H1 (cell line): ENCODE measurements around the gene NR2F6. TPM values are rescaled to one million over a fixed set of nuclear protein-coding genes. Genes with fewer than 3 reads are reported as not detected.

Experiments used
- CTCF ChIA-PET: fragments of 300-600 bp; sonication (Branson Sonifier 250); formaldehyde crosslinking; loops from one replicate; lab custom pipeline; 2021; ENCODE audit not compliant: partially characterized antibody; lab: Charles Lee
- POLR2A ChIA-PET: fragments of 300-600 bp; sonication (Branson Sonifier 250); formaldehyde crosslinking; loops from one replicate; lab custom pipeline; 2021; ENCODE audit warnings: inconsistent platforms; ENCODE audit not compliant: partially characterized antibody; lab: Charles Lee
- DNase-seq, 2 experiments: peaks; one replicate each; pipeline versions ENCODE4 v3.0.0 to v3.0.0-alpha.2; 2010 to 2022; ENCODE audit warnings: low spot score in 2 of 2, low read depth in 1 of 2, mixed read lengths in 1 of 2
- FAIRE-seq: peaks from 2 replicates; lab custom pipeline; 2011; peaks lifted over from hg19 to GRCh38; lab: Jason Lieb, UNC
- H2AFZ ChIP-seq: 2 replicates; pipeline ENCODE4 v1.8.1; 2012; ENCODE audit warnings: low read length, inconsistent platforms
- H2AK5ac ChIP-seq: 2 replicates; pipeline ENCODE4 v1.6.1; 2013; ENCODE audit warnings: low read depth, low read length
- H2BK120ac ChIP-seq: replicated peaks from 2 replicates; pipeline ENCODE3; 2013; ENCODE audit warnings: low read depth, low read length, inconsistent platforms
- H2BK12ac ChIP-seq: 2 replicates; pipeline ENCODE4 v1.6.1; 2013; ENCODE audit warnings: low read depth, low read length
- H2BK15ac ChIP-seq: 2 replicates; pipeline ENCODE4 v1.6.1; 2013; ENCODE audit warnings: low read length
- H2BK20ac ChIP-seq: 2 replicates; pipeline ENCODE4 v1.6.1; 2013; ENCODE audit warnings: low read length
- H2BK5ac ChIP-seq: 2 replicates; pipeline ENCODE4 v1.6.1; 2013; ENCODE audit warnings: low read depth, low read length
- H3K14ac ChIP-seq: 2 replicates; pipeline ENCODE4 v1.6.1; 2013; ENCODE audit warnings: inconsistent platforms; ENCODE audit not compliant: insufficient read length
- H3K18ac ChIP-seq: 2 replicates; pipeline ENCODE4 v1.6.1; 2013; ENCODE audit warnings: low read length; ENCODE audit errors: extremely low read depth
- H3K23ac ChIP-seq: 2 replicates; pipeline ENCODE4 v1.6.1; 2013; ENCODE audit warnings: inconsistent platforms; ENCODE audit not compliant: insufficient read length
- H3K23me2 ChIP-seq: 2 replicates; pipeline ENCODE4 v1.6.1; 2013; ENCODE audit warnings: low read depth, low read length
- H3K27ac ChIP-seq: 2 replicates; pipeline ENCODE4 v1.6.1; 2011; ENCODE audit warnings: low read depth, low read length, inconsistent platforms
- H3K27me3 ChIP-seq, 4 experiments: replicated peaks in 1 of 4; 1 replicate in 1 of 4; 2 replicates in 3 of 4; pipeline versions ENCODE4 v1.6.1 to v1.8.1; 2011 to 2013; ENCODE audit warnings: low read length in 3 of 4, mild to moderate bottlenecking in 3 of 4, inconsistent platforms in 2 of 4, mixed read lengths in 2 of 4, moderate library complexity in 1 of 4; ENCODE audit not compliant: control insufficient read depth in 3 of 4, insufficient read depth in 3 of 4; ENCODE audit errors: extremely low read depth in 1 of 4
- H3K36me3 ChIP-seq, 4 experiments: 2 replicates each; pipeline versions ENCODE4 v1.6.1 to v1.8.1; 2011 to 2013; ENCODE audit warnings: mild to moderate bottlenecking in 4 of 4, low read length in 3 of 4, moderate library complexity in 2 of 4, control low read depth in 1 of 4, inconsistent platforms in 1 of 4; ENCODE audit not compliant: insufficient read depth in 4 of 4, control insufficient read depth in 2 of 4
- H3K4ac ChIP-seq: replicated peaks from 2 replicates; pipeline ENCODE3; 2013; ENCODE audit warnings: low read length, low read depth, mixed read lengths, inconsistent platforms; ENCODE audit not compliant: insufficient read length
- H3K4me1 ChIP-seq, 4 experiments: replicated peaks in 1 of 4; 1 replicate in 1 of 4; 2 replicates in 3 of 4; pipeline versions ENCODE4 v1.6.1 to v1.8.1; 2011 to 2013; ENCODE audit warnings: low read length in 3 of 4, inconsistent platforms in 2 of 4, mixed read lengths in 1 of 4; ENCODE audit not compliant: insufficient read depth in 4 of 4, control insufficient read depth in 3 of 4
- H3K4me2 ChIP-seq, 2 experiments: 2 replicates each; pipeline versions ENCODE4 v1.6.1 to v1.8.1; 2011 to 2013; ENCODE audit warnings: low read depth in 2 of 2, low read length in 2 of 2, control low read depth in 1 of 2, inconsistent platforms in 1 of 2, mild to moderate bottlenecking in 1 of 2; ENCODE audit not compliant: insufficient read depth in 1 of 2
- H3K4me3 ChIP-seq, 4 experiments: fragments of 200-600, 300-600 bp in 1 of 4; sonication (generic), shearing (Covaris generic), sonication (Bioruptor Twin) in 1 of 4; 2 replicates each; pipeline versions ENCODE4 v1.5.1 to v1.8.1; 2011 to 2016; ENCODE audit warnings: low read length in 4 of 4, low read depth in 3 of 4, control low read depth in 2 of 4, inconsistent platforms in 2 of 4, mild to moderate bottlenecking in 2 of 4, mixed read lengths in 1 of 4, moderate library complexity in 1 of 4; ENCODE audit not compliant: insufficient read depth in 2 of 4; ENCODE audit errors: extremely low read depth in 1 of 4
- H3K56ac ChIP-seq: replicated peaks from 2 replicates; pipeline ENCODE3; 2013; ENCODE audit warnings: low read depth, mild to moderate bottlenecking, mixed read lengths, low read length, inconsistent platforms; ENCODE audit not compliant: insufficient read length
- H3K79me1 ChIP-seq: 2 replicates; pipeline ENCODE4 v1.6.1; 2013; ENCODE audit warnings: low read depth, low read length, control low read depth
- H3K79me2 ChIP-seq, 2 experiments: 2 replicates each; pipeline versions ENCODE4 v1.6.1 to v1.8.1; 2012 to 2013; ENCODE audit warnings: low read length in 2 of 2, mild to moderate bottlenecking in 2 of 2, inconsistent platforms in 1 of 2; ENCODE audit not compliant: insufficient read depth in 2 of 2, control insufficient read depth in 1 of 2
- H3K9ac ChIP-seq, 4 experiments: replicated peaks in 1 of 4; 1 replicate in 1 of 4; 2 replicates in 3 of 4; pipeline versions ENCODE4 v1.6.1 to v1.8.1; 2011 to 2013; ENCODE audit warnings: low read depth in 3 of 4, low read length in 3 of 4, control low read depth in 2 of 4, mild to moderate bottlenecking in 2 of 4, moderate library complexity in 2 of 4, inconsistent platforms in 1 of 4; ENCODE audit errors: extremely low read depth in 1 of 4
- H3K9me3 ChIP-seq, 2 experiments: 2 replicates each; pipeline versions ENCODE4 v1.6.1 to v1.8.1; 2012 to 2013; ENCODE audit warnings: mild to moderate bottlenecking in 2 of 2, moderate library complexity in 2 of 2, control low read depth in 1 of 2, inconsistent platforms in 1 of 2, low read depth in 1 of 2, low read length in 1 of 2, mixed read lengths in 1 of 2; ENCODE audit not compliant: insufficient read depth in 2 of 2
- H4K20me1 ChIP-seq, 2 experiments: replicated peaks in 1 of 2; 2 replicates each; pipeline versions ENCODE3 to v1.8.1; 2011 to 2013; ENCODE audit warnings: inconsistent platforms in 2 of 2, low read length in 2 of 2, mild to moderate bottlenecking in 1 of 2; ENCODE audit not compliant: insufficient read depth in 2 of 2, control insufficient read depth in 1 of 2
- H4K5ac ChIP-seq: 2 replicates; pipeline ENCODE4 v1.6.1; 2013; ENCODE audit warnings: low read length, low read depth, mixed read lengths, inconsistent platforms; ENCODE audit not compliant: insufficient read length
- H4K8ac ChIP-seq: 2 replicates; pipeline ENCODE4 v1.8.0; 2013; ENCODE audit warnings: mild to moderate bottlenecking, moderate library complexity, low read length, inconsistent platforms; ENCODE audit not compliant: insufficient read depth; ENCODE audit errors: extremely low read depth
- H4K91ac ChIP-seq: replicated peaks from 2 replicates; pipeline ENCODE3; 2013; ENCODE audit warnings: low read length, mixed read lengths, inconsistent platforms; ENCODE audit not compliant: insufficient read length
- CREB1 ChIP-seq: IDR thresholded peaks from 2 replicates; pipeline ENCODE4 v1.6.1; 2012; ENCODE audit warnings: inconsistent platforms
- CTCF ChIP-seq, 3 experiments: IDR thresholded peaks; 1 replicate in 2 of 3; 2 replicates in 1 of 3; pipeline versions ENCODE4 v1.5.1 to v1.6.1; 2011; ENCODE audit warnings: low read length in 3 of 3, mild to moderate bottlenecking in 3 of 3, inconsistent platforms in 2 of 3, low read depth in 1 of 3, moderate library complexity in 1 of 3; ENCODE audit not compliant: insufficient read depth in 1 of 3; ENCODE audit errors: control extremely low read depth in 1 of 3
- EZH2 ChIP-seq: fragments of 200-600 bp; sonication (generic); IDR thresholded peaks from 2 replicates; pipeline ENCODE4 v1.7.1; 2012; ENCODE audit warnings: low read depth, mild to moderate bottlenecking, moderate library complexity, low read length, inconsistent platforms; ENCODE audit not compliant: severe bottlenecking
- JUN ChIP-seq: IDR thresholded peaks from 2 replicates; pipeline ENCODE4 v1.6.1; 2011; ENCODE audit warnings: low read depth, mild to moderate bottlenecking, improper control_type of control experiment, low read length
- JUND ChIP-seq: IDR thresholded peaks from 2 replicates; pipeline ENCODE4 v1.6.1; 2011; ENCODE audit warnings: mild to moderate bottlenecking, improper control_type of control experiment, low read length
- KDM5A ChIP-seq: fragments of 200-600 bp; IDR thresholded peaks from 2 replicates; pipeline ENCODE4 v1.7.1; 2012; ENCODE audit warnings: mild to moderate bottlenecking, low read length, inconsistent platforms, mixed read lengths
- NANOG ChIP-seq: IDR thresholded peaks from 2 replicates; pipeline ENCODE4 v1.6.1; 2011; ENCODE audit warnings: low read length, low read depth, mild to moderate bottlenecking, inconsistent platforms; ENCODE audit not compliant: insufficient read depth, poor library complexity, severe bottlenecking
- RNF2 ChIP-seq: fragments of 200-900, 300-1000 bp; sonication (generic); IDR thresholded peaks from 2 replicates; pipeline ENCODE4 v1.7.1; 2016; ENCODE audit warnings: borderline replicate concordance, low read depth, mild to moderate bottlenecking, antibody characterized with exemption, low read length; ENCODE audit not compliant: poor library complexity, severe bottlenecking; ENCODE audit errors: missing control alignments
- SIRT6 ChIP-seq: IDR thresholded peaks from one replicate; pipeline ENCODE4 v1.7.1; 2012; ENCODE audit warnings: low read length, inconsistent platforms
- SIX5 ChIP-seq: IDR thresholded peaks from 2 replicates; pipeline ENCODE4 v1.6.1; 2011; ENCODE audit warnings: mild to moderate bottlenecking, low read depth, low read length
- TBP ChIP-seq: IDR thresholded peaks from 2 replicates; pipeline ENCODE4 v1.6.1; 2011; ENCODE audit warnings: low read depth, low read length, improper control_type of control experiment
- TCF12 ChIP-seq: IDR thresholded peaks from 2 replicates; pipeline ENCODE4 v1.6.1; 2011; ENCODE audit warnings: low read depth, mild to moderate bottlenecking, low read length
- WGBS, 2 experiments: shearing (Covaris generic) in 1 of 2; methylation state at CpG; one replicate each; pipeline versions ENCODE4 v1.1.6 to v1.1.7; 2013 to 2015; ENCODE audit warnings: low lambda C conversion rate in 2 of 2, mixed read lengths in 2 of 2, inconsistent platforms in 1 of 2, low coverage in 1 of 2, missing lambda C conversion rate in 1 of 2; ENCODE audit not compliant: insufficient replicate concordance in 2 of 2, insufficient coverage in 1 of 2, insufficient read length in 1 of 2; ENCODE audit errors: extremely low coverage in 1 of 2, missing lambda C conversion rate in 1 of 2; 5-methylcytosine and 5-hydroxymethylcytosine counted together
- polyA plus RNA-seq, 7 experiments: library from polyadenylated mRNA; depleted of rRNA in 3 of 7; stranded (reverse) in 5 of 7; unstranded in 2 of 7; fragments of >200 nt in 5 of 7; fragments of 200-250 nt in 2 of 7; gene quantifications; 1 replicate in 5 of 7; 2 replicates in 1 of 7; 4 replicates in 1 of 7; pipeline versions ENCODE4 v1.2.1 to v1.2.3, GENCODE V29; 2011 to 2013; ENCODE audit warnings: missing spikeins in 2 of 7, mixed read lengths in 2 of 7
- total RNA-seq: library from RNA; stranded (reverse); fragmentation: NEBNext Ultra II Directional; extraction: Animal tissue kit (Norgen Biotek cat#: 25700); gene quantifications from 2 replicates; pipeline ENCODE4 v1.2.1, GENCODE V29; 2021

NR2F6 gene
- total and polyA plus RNA-seq, 2 of the 8 experiments (the other 6 are each of a cell fraction or from before 2014, with no cell fraction given) = 99.7 to 114 TPM

DNA sequence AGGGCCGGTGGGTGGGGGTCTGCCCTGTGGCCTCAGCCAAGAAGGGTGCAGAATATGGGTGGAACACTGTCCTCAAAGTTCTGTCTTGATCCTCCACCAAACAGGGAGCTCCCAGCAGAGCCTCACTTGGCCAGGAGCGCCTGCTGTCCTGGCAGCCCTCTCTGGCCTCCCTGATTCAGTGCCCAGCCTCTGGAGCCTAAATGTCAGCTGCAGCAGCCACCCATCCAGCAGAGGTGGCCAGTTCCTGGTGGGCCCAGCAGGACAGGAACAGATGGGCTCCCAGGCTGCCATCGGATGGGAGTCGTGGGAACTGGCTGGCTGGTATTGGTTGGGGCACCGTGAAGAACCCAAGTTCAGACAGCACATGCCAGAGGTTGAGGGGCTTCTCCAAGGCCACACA is 32.4 kb downstream of the NR2F6 start:
- Histone ChIP-seq H2BK20ac (no peak overlapping the region), H3K27ac (no peak overlapping the region), H3K27me3 (no peaks in the 10 kb centered on the region), H3K36me3 (peaks cover 4 to 13% (median 8%) of the 10 kb centered on the region in 4 experiments; a peak in 7 of 8 replicates), H3K9ac (no peak overlapping the region), H3K4me1 (peaks cover 0 to 21% (median 12%) of the 10 kb centered on the region in 4 experiments; a peak in 6 of 7 replicates), H3K9me3 (no peaks in the 10 kb centered on the region), H2AK5ac (no peak overlapping the region), H2AFZ (no peak overlapping the region), H3K23ac (no peak overlapping the region), H2BK5ac (no peak overlapping the region), H4K20me1 (no peaks in the 10 kb centered on the region), H4K5ac (no peak overlapping the region), H3K79me1 (peaks cover 4% of the 10 kb centered on the region), H3K4me3 (no peak overlapping the region), H4K91ac (no peak overlapping the region), H2BK12ac (no peak overlapping the region), H3K14ac (no peak overlapping the region), H3K79me2 (no peaks in the 10 kb centered on the region; a peak in 1 of 4 replicates), H3K23me2 (peaks cover 7% of the 10 kb centered on the region), H2BK120ac (no peak overlapping the region), H4K8ac (no peak overlapping the region), H3K18ac (no peak overlapping the region), H2BK15ac (no peak overlapping the region), H3K4ac (no peak overlapping the region), H3K4me2 (no peak overlapping the region), H3K56ac (no peak overlapping the region)
- ChIA-PET POLR2A (interaction anchor here (0.6 to 4.2 kb wide), 3 partner anchors 15 to 192 kb away, joined by 3 to 79 read pairs (median 48); partner anchors contain the start of genes BST2 and OCEL1), CTCF (interaction anchor here (0.9 to 1.5 kb wide), 4 partner anchors 15 to 114 kb away, joined by 3 to 4 read pairs (median 4); no protein-coding TSS in a partner anchor)
- FAIRE-seq (no peak), DNase-seq (no peak)
- WGBS, 2 experiments = 95% methylated on average over 5 of the region's 5 CpGs; no CpG with 5 or more reads in 1 of the 2 experiments
- TF ChIP-seq NANOG (no peak), CREB1 (no peak), TCF12 (no peak), JUN (no peak), SIRT6 (no peak), KDM5A (no peak), CTCF (IDR thresholded peaks at IDR 0.05; ENCODE audit: control extremely low read depth in 1 of 3, insufficient read depth in 1 of 3, low read depth in 1 of 3, low read length in 3 of 3) (no peak), TBP (no peak), SIX5 (no peak), JUND (no peak), EZH2 (no peak), RNF2 (no peak)
